HEK293T (cell line): ENCODE data around the gene FGFRL1.

Source experiments
- CTCF ChIA-PET: fragments of 350-600 bp; formaldehyde crosslinking; extraction: SDS; loops from one replicate; lab custom pipeline; 2021; ENCODE audit warnings: antibody characterized with exemption, inconsistent platforms; lab: Yijun Ruan, JAX
- POLR2A ChIA-PET: fragments of 350-600 bp; formaldehyde crosslinking; extraction: SDS; loops from one replicate; lab custom pipeline; 2020; ENCODE audit warnings: antibody characterized with exemption, inconsistent platforms; lab: Yijun Ruan, JAX
- DNase-seq: peaks from one replicate; pipeline ENCODE4 v3.0.0; 2012; ENCODE audit warnings: mixed read lengths; ENCODE audit errors: extremely low spot score
- ARNT ChIP-seq: fragments of 450-650 bp; IDR thresholded peaks from 2 replicates; pipeline ENCODE4 v1.6.1; 2017; ENCODE audit warnings: mild to moderate bottlenecking
- BHLHE40 ChIP-seq: fragments of 450-650 bp; IDR thresholded peaks from 2 replicates; pipeline ENCODE4 v1.6.1; 2016; ENCODE audit warnings: mild to moderate bottlenecking, moderate library complexity, borderline replicate concordance
- CTBP1 ChIP-seq: fragments of 450-650 bp; IDR thresholded peaks from 2 replicates; pipeline ENCODE4 v1.6.1; 2016; ENCODE audit warnings: borderline replicate concordance
- ELF4 ChIP-seq: fragments of 450-650 bp; IDR thresholded peaks from 2 replicates; pipeline ENCODE4 v1.6.1; 2017; ENCODE audit warnings: antibody characterized with exemption
- FOXK2 ChIP-seq: fragments of 450-650 bp; IDR thresholded peaks from 2 replicates; pipeline ENCODE4 v1.6.1; 2016; ENCODE audit warnings: mild to moderate bottlenecking
- FOXM1 ChIP-seq: fragments of 450-650 bp; IDR thresholded peaks from 2 replicates; pipeline ENCODE4 v1.6.1; 2017; ENCODE audit warnings: mild to moderate bottlenecking, borderline replicate concordance
- HDGF ChIP-seq: fragments of 450-650 bp; IDR thresholded peaks from 2 replicates; pipeline ENCODE4 v1.6.1; 2017; ENCODE audit warnings: antibody characterized with exemption, borderline replicate concordance
- L3MBTL2 ChIP-seq: fragments of 450-650 bp; conservative IDR thresholded peaks from 2 replicates; pipeline ENCODE4 v1.6.1; 2016; ENCODE audit warnings: mild to moderate bottlenecking
- LEF1 ChIP-seq: fragments of 450-650 bp; IDR thresholded peaks from 2 replicates; pipeline ENCODE4 v1.6.1; 2017; ENCODE audit warnings: mild to moderate bottlenecking, borderline replicate concordance
- NFRKB ChIP-seq: fragments of 450-650 bp; IDR thresholded peaks from 2 replicates; pipeline ENCODE4 v1.6.1; 2016; ENCODE audit warnings: mild to moderate bottlenecking, moderate library complexity
- PKNOX1 ChIP-seq: fragments of 450-650 bp; IDR thresholded peaks from 2 replicates; pipeline ENCODE4 v1.6.1; 2016
- SP1 ChIP-seq: fragments of 450-650 bp; IDR thresholded peaks from 2 replicates; pipeline ENCODE4 v1.6.1; 2017
- SUZ12 ChIP-seq: fragments of 450-650 bp; IDR thresholded peaks from 2 replicates; pipeline ENCODE4 v1.6.1; 2016; ENCODE audit warnings: mild to moderate bottlenecking
- TARDBP ChIP-seq: fragments of 450-650 bp; IDR thresholded peaks from 2 replicates; pipeline ENCODE4 v1.6.1; 2016
- ZNF384 ChIP-seq: fragments of 450-650 bp; IDR thresholded peaks from 2 replicates; pipeline ENCODE4 v1.6.1; 2016

Gene FGFRL1

GRCh38 chr4:1009542-1010394, 1.7 kb upstream of the FGFRL1 start:
- ChIA-PET CTCF (no interaction called here), POLR2A (interaction anchor here (1.8 kb wide), 1 partner anchor 23 kb away, joined by 5 read pairs; the partner anchor contains the start of gene IDUA)
- DNase-seq: peak; percentile 94
- TF ChIP-seq CTBP1 (0 out of 2 replicates have a peak, but pooled peaks have one; percentile 22), L3MBTL2 (no peak)

GRCh38 chr4:1010395-1011021, 918 bp upstream of the FGFRL1 start:
- ChIA-PET CTCF (no interaction called here), POLR2A (interaction anchor here (0.7 to 1.8 kb wide), 2 partner anchors 23 to 78 kb away, joined by 4 to 5 read pairs; partner anchors contain the start of genes GAK, IDUA and TMEM175)
- no peak for DNase-seq
- no peak for TF ChIP-seq NFRKB
- peak; percentile 80 for TF ChIP-seq PKNOX1
- peak; percentile 51; the same call in 1 of the 2 replicates for TF ChIP-seq L3MBTL2

- DNase-seq: no peak
- CTCF ChIA-PET: no interaction called here
- POLR2A ChIA-PET: no interaction called here
- TF ChIP-seq SUZ12 (no peak), LEF1 (no peak), FOXM1 (no peak), SP1 (no peak), TARDBP (no peak), PKNOX1 (no peak), CTBP1 (no peak)
Observed at GRCh38 chr4:1011666-1012033, 224 bp downstream of the FGFRL1 start.

GRCh38 chr4:1012034-1012739, 761 bp downstream of the FGFRL1 start:
- no peak for DNase-seq
- CTCF ChIA-PET: no interaction called here
- POLR2A ChIA-PET: no interaction called here
- TF ChIP-seq SUZ12 (no peak), TARDBP (no peak), BHLHE40 (no peak), CTBP1 (no peak), NFRKB (no peak), FOXK2 (no peak)

- no peak for DNase-seq
- TF ChIP-seq L3MBTL2: no peak
- no peak for TF ChIP-seq SP1
- TF ChIP-seq BHLHE40: no peak
- no peak for TF ChIP-seq CTBP1
- TF ChIP-seq PKNOX1: no peak
- TF ChIP-seq NFRKB: no peak
- TF ChIP-seq ARNT: no peak
- TF ChIP-seq LEF1: no peak
- no peak for TF ChIP-seq HDGF
- TF ChIP-seq ELF4: no peak
- no peak for TF ChIP-seq ZNF384
- TF ChIP-seq FOXM1: no peak
- POLR2A ChIA-PET: interaction anchor here (1.0 kb wide), 1 partner anchor 26 kb away, joined by 3 read pairs; no protein-coding TSS in a partner anchor
- CTCF ChIA-PET: no interaction called here
Observed at GRCh38 chr4:1013225-1014073, 2.0 kb downstream of the FGFRL1 start.
